ENCODE measurements around the gene LOXL1.
"Not testable (repeated sequence)": the region's sequence is repeated elsewhere in the genome, so short reads cannot be mapped to it uniquely, and the experiment has no call there.

Gene LOXL1

GRCh38 chr15:73954188-73955145 is 28.2 kb downstream of the LOXL1 start:
- DNase-seq: no peak

GRCh38 chr15:73955326-73955725 is 29.1 kb downstream of the LOXL1 start:
- no peak for DNase-seq

GRCh38 chr15:73955861-73956742 is 29.8 kb downstream of the LOXL1 start:
- DNase-seq: no peak

- no peak for DNase-seq
Measured at GRCh38 chr15:73956743-73957135, 30.5 kb downstream of the LOXL1 start.

GRCh38 chr15:73957276-73957675 is 31.0 kb downstream of the LOXL1 start:
- DNase-seq: no peak

GRCh38 chr15:73957785-73958184 is 31.5 kb downstream of the LOXL1 start:
- DNase-seq: no peak

GRCh38 chr15:73959012-73959581 is 32.8 kb downstream of the LOXL1 start:
- no peak for DNase-seq

- DNase-seq: no peak
Measured at GRCh38 chr15:73959801-73960200, 33.5 kb downstream of the LOXL1 start.

- not testable (repeated sequence) for DNase-seq
Measured at GRCh38 chr15:73960472-73961070, 34.3 kb downstream of the LOXL1 start.

- no peak for DNase-seq
Measured at GRCh38 chr15:73962433-73962832, 36.2 kb downstream of the LOXL1 start.

- peak; percentile 87 for DNase-seq
Measured at GRCh38 chr15:73964736-73965093, 38.5 kb downstream of the LOXL1 start.

- DNase-seq: no peak
Measured at GRCh38 chr15:73965094-73965757, 39.0 kb downstream of the LOXL1 start.

GRCh38 chr15:73965758-73966113 is 39.5 kb downstream of the LOXL1 start:
- DNase-seq: peak; percentile 20

- no peak for DNase-seq
Measured at GRCh38 chr15:73968461-73968860, 42.2 kb downstream of the LOXL1 start.

- DNase-seq: no peak
Measured at GRCh38 chr15:73969151-73969759, 43.0 kb downstream of the LOXL1 start.

- DNase-seq: peak; percentile 91
Measured at GRCh38 chr15:73972984-73973682, 46.9 kb downstream of the LOXL1 start.

- DNase-seq: not testable (repeated sequence)
Measured at GRCh38 chr15:73973683-73974200, 47.5 kb downstream of the LOXL1 start.

GRCh38 chr15:73975440-73976125 is 49.3 kb downstream of the LOXL1 start:
- DNase-seq: peak; percentile 80

GRCh38 chr15:73978896-73979295 is 52.6 kb downstream of the LOXL1 start:
- DNase-seq: no peak

- DNase-seq: no peak
Measured at GRCh38 chr15:73979636-73980035, 53.4 kb downstream of the LOXL1 start.
